Measurements from ENCODE around the gene DHX16.
"Not testable (repeated sequence)": the region's sequence is repeated elsewhere in the genome, so short reads cannot be mapped to it uniquely, and the experiment has no call there.

DHX16 gene

DNA sequence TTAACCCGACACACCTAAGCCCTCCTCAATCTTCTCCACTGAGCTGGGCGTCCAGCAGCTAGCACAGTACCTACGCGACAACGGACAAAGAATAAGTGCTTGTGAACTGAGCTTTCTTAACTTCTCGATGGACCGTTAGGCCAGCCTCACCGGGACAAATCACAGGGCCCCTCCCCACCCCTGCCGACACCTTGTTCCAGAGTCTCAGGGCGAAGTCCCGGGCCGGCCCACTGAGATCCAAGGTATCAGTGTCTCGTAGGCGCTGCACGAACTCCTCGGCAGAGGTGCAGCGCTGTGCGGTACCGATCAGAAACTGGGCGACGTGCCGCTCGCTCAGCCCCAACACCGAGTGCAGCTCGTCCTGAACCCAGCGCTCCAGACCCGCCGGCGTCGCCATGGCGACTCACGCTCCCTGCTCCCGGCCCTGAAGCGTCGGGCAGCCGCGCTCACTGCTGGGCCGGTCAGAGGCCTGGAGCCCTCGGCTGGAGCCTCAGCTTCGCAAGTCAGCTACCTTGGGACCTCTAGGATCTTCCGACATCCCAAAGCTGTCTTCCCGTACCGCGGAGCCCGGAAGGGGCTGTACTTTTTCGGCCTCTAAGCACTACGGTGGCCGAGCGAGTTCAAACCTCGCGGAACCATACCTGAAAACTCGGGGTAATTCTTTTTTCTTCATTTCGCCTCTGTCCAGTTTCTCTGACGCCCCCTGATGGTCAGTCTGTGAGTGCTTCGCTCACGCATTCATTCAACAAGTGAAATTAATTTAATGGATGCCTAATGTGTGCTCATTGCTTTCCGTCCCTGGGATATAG is at the start of gene DHX16:
Gene DHX16 (minus strand): TSS at position 562 of the 809 bp plus-strand sequence. CDS start 165 bp downstream, at position 397.
- peak; percentile 94 for DNase-seq (ENCODE audit: low spot score)

DNA sequence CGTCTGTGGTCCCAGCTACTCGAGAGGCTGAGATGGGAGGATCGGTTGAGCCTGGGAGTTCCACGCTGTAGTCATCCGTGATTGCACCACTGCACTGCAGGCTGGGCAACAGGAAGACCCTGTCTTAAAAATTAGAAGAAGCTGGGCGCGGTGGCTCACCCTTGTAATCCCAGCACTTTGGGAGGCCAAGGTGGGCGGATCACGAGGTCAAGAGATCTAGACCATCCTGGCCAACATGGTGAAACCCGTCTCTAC is 49.1 kb upstream of the DHX16 start:
- DNase-seq (ENCODE audit: low spot score) = not testable (repeated sequence)

DNA sequence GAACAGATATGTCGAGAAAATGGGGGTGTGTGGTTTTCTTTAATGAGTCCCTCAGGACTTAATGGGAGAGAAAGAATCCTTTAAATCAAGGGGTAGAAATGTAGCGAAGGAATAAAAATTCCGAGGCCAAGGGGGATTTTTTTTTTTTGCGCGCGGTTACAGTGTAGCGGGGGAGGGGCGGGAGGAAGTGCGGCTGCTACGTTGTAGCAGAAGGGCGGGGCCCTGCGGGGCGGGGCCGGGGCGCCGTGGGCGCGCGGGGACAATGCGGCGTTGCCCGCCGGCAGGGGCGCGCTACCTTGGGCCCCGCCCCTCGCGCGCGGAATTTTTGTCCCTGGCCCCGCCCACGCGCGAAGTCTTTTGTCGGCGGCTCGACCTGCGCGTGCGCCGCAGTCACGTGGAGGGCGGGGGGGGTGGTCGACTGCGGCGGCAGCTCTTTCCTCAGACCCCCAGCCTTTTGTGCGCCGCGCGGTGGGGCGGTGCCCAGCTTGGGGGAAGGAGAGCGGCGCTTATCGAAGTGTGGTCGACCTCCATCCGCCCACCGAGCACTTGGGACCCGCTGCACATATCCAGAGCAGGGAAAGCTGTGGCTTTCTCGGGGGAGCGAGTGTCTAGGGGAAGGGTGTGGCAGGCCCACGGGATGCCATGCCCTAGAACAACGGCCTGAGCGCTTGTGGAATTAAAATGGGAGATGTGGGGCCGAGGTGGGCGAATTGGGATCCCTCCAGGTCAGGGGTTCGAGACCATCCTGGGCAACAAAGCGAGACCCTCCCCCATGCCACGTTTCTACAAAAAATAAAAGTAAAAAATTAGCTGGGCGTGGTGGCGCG is 48.6 kb upstream of the DHX16 start:
- peak; percentile 92 for DNase-seq (ENCODE audit: low spot score)

- peak; percentile 20 for DNase-seq (ENCODE audit: low spot score)
These were observed 48.0 kb upstream of the DHX16 start for GRCh38 chr6:30720738-30721197.

GRCh38 chr6:30719791-30720737 is 47.3 kb upstream of the DHX16 start, which contains the start of gene TUBB:
TUBB (plus strand) TSS chr6:30720352; CDS start chr6:30720507, 155 bp downstream.
- DNase-seq (ENCODE audit: low spot score) = peak; percentile 93

- no peak for DNase-seq (ENCODE audit: low spot score)
These were observed 46.5 kb upstream of the DHX16 start for GRCh38 chr6:30719356-30719755.

DNA sequence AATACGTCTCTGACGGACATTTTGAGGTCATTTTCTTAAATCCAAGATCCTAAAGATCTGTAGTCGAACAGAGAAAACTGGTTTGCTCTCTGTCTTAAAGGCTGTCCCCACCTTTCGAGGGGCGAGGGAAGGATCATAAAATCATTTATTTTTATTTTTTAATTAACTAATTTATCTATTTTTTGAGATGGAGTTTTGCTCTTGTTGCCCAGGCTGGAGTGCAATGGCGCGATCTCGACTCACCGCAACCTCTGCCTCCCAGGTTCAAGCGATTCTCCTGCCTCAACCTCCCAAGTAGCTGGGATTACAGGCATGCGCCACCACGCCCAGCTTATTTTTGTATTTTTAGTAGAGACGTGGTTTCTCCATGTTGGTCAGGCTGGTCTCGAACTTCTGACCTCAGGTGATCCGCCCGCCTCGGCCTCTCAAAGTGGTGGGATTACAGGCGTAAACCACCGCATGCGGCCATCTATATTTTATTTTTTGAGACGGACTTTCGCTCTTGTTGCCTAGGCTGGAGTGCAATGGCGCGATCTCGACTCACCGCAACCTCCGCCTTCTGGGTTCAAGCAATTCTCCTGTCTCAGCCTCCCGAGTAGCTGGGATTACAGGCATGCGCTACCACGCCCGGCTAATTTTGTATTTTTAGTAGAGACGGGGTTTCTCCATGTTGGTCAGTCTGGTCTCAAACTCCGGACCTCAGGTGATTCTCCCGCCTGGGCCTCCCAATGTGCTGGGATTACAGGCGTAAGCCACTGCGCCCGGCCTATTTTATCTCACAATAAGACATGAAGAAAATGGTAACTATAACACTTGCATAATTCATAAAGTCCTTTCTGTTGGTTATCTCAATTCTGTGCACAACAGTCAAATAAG is 45.3 kb upstream of the DHX16 start:
- DNase-seq (ENCODE audit: low spot score) = not testable (repeated sequence)

- DNase-seq (ENCODE audit: low spot score) = peak; percentile 95
These were observed 44.5 kb upstream of the DHX16 start, which contains the start of gene MDC1 for GRCh38 chr6:30717129-30717844. MDC1 (minus strand) TSS chr6:30717281; CDS start chr6:30715175, 2,106 bp downstream.

DNA sequence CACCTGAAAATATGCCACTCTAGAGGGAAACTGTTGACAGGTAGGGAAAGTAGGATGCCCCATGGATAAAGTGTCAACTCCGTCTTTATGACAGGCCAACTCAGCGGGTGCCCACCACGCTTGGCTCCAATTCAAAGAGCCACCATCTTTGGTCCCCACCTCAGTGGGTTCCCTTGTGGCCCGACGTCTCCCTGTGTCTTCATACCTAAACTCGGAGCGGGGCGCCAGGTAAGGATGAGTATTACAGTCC is 44.0 kb upstream of the DHX16 start:
- DNase-seq (ENCODE audit: low spot score) = no peak

- DNase-seq (ENCODE audit: low spot score) = no peak
These were observed 41.5 kb upstream of the DHX16 start for GRCh38 chr6:30714263-30714662.

DNA sequence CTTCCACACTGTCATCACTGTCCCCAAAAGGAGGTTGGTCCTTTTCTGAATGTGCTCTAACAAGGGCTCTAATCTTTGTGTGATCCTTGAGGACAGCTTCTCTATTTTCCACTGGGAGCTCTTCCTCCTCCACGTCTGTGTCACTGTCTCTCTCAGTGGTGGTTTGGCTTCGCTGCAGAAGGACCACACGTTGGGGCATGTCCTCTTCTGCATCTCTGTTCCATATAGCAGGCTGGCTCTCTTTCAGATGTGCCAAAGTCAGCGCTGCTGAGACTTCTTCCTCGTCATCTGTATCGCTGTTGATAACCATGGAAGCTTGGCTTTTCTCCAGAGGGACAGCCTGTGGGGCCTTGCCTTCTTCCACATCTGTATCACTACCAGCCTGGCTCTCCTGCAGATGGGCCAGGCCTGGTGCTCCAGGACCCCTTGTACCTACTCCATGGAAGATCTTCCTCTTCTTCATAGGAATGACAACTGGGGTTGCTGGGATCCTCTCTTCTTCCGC is 39.7 kb upstream of the DHX16 start:
- DNase-seq (ENCODE audit: low spot score) = no peak

DNA sequence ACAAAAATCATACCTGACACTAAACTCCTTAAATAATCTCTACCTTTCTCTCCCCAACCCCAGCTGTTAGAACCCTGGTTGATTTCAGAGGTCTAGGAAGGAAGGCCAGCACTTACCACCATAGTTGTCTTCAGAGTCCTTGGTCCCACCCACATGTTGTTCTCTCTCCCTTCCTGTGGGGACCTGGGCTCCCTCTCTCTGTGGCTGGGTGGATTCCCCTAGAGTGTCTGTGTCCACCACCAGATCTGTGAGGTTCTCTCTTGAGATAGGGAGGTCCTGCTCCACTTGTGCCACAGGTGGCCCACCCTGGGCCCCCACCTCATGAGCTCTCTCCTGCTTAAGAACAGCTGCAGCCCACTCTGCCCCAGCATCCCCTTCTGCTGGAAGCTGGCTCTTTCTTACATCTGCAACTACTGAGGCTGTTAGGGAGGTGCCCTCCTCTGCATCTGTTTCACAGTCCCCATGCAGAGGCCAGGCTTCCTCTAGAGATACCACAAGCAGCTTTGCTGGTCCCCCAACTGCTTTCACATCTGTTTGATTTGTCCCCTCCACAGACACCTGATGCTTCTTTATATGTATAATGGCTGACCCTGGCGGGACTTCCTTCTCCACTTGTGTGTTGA is 39.1 kb upstream of the DHX16 start:
- no peak for DNase-seq (ENCODE audit: low spot score)

DNA sequence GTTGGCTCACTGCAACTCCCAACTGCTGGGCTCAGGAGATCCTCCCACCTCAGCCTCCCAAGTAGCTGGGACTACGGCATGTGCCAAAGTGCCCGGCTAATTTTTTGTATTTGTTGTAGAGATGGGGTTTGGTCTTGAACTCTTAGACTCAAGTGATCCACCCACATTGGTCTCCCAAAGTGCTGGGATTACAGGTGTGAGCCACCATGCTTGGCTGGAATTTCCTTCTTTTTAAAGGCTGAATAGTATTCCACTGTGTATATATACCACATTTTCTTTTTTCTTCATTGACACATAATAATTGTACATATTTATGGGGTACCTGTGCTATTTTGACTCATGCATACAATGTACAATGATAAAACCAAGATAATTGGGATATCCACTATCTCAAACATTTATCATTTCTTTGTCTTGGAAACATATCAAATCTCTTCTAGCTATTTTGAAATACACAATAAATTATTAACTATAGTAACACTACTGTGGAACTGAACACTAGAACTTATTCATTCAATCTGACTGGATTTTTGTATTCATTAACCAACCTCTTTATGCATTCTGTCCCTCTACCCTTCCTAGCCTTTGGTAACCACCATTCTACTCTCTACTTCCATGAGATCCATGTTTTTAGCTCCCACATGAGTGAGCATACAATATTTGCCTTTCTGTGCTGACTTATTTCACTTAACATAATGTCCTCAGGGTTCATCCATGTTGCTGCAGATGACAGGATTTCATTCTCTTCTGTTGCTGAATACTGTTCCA is 36.5 kb upstream of the DHX16 start:
- DNase-seq (ENCODE audit: low spot score) = no peak

DNA sequence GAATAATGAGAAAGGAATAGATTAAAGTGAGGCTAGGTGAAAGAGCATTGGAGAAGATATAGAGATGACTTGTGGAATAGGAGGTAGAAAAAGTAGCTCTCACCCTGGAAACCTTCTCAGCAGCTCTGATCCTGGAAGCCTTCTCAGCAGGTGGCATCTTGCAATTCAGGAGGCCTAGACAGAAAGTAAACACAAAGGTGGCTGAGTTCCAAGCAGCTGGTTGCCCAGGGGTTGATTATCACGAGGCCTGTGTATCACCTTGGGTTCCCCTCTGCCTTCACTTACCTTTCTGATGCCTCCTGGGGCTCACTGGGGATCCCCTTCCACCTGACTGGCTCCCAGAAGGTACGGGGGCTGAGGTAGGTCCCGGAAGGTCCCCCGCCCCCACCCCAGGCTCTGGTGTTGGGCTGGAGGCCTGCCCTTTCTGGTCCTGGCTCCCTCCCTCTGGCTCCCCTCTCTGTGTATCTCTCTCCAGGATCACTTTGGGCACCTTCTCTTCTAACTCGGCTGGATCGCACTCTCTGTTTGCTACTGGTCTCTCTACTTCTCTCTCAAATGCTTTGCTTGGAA is 34.6 kb upstream of the DHX16 start:
- DNase-seq (ENCODE audit: low spot score) = no peak

GRCh38 chr6:30705620-30706019 is 32.8 kb upstream of the DHX16 start:
- no peak for DNase-seq (ENCODE audit: low spot score)

GRCh38 chr6:30703821-30704220 is 31.0 kb upstream of the DHX16 start:
- no peak for DNase-seq (ENCODE audit: low spot score)

DNA sequence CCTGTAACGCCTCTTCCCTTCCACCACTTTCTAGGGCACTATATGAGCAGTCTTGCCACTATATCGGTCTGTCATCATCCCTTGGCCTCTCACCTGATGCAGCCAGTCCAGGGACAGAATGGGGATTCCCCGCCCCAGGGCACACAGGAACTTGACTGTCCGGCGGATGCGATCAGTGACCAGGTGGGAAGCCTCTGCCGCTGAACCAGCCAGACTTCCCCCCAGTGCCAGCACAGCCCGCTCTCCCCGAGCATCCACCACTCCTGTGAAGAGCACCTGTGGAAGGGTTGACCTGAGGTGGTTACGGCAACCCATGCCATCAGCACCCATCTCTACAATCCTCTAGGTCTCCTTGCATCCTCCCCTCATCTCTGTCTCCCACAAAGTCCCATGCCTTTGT is 30.2 kb upstream of the DHX16 start:
- DNase-seq (ENCODE audit: low spot score) = no peak

- DNase-seq (ENCODE audit: low spot score) = no peak
These were observed 27.5 kb upstream of the DHX16 start for GRCh38 chr6:30700340-30700739.

DNA sequence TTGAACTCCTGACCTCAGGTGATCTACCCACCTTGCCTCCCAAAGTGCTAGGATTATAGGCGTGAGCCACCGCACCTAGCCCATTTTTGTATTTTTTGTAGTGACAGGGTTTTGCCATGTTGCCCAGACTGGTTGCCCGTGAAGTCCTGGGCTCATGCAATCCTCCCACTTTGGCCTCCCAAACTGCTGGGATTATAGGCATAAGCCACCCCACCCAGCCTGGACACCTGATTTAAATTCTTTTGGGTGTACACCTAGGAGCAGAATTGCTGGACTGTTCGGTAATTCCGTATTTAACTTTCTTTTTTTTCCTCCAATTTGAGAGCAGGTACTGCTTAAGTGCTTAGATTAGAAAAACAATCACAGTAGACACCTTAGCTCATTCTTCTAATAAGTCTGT is 23.6 kb upstream of the DHX16 start:
- DNase-seq (ENCODE audit: low spot score) = no peak
